Neutrophil (primary cell): ENCODE data around the gene PSD2.

ENCODE experiments used
- H3K27ac ChIP-seq: fragments of 200-600 bp; sonication (generic); 2 replicates; pipeline ENCODE4 v1.5.1; 2016; ENCODE audit warnings: mild to moderate bottlenecking, moderate library complexity
- H3K27me3 ChIP-seq: fragments of 200-600 bp; sonication (generic); 2 replicates; pipeline ENCODE4 v1.6.0; 2016; ENCODE audit warnings: mild to moderate bottlenecking
- H3K36me3 ChIP-seq: fragments of 200-600 bp; sonication (generic); 2 replicates; pipeline ENCODE4 v1.5.1; 2017
- H3K4me1 ChIP-seq, 2 experiments: fragments of 200-600 bp in 1 of 2; sonication (generic) in 1 of 2; 1 replicate in 1 of 2; 2 replicates in 1 of 2; pipeline versions ENCODE4 v1.5.1 to v1.6.1; 2013 to 2016; ENCODE audit warnings: low read depth in 1 of 2, low read length in 1 of 2, mild to moderate bottlenecking in 1 of 2, moderate library complexity in 1 of 2; ENCODE audit not compliant: control insufficient read depth in 1 of 2, insufficient read depth in 1 of 2
- H3K4me3 ChIP-seq, 2 experiments: fragments of 200-600 bp in 1 of 2; sonication (generic) in 1 of 2; 1 replicate in 1 of 2; 2 replicates in 1 of 2; pipeline ENCODE4 v1.5.1; 2013 to 2016; ENCODE audit warnings: low read depth in 1 of 2, low read length in 1 of 2, mild to moderate bottlenecking in 1 of 2, moderate library complexity in 1 of 2
- H3K9me3 ChIP-seq: fragments of 200-600 bp; sonication (generic); 2 replicates; pipeline ENCODE4 v1.5.1; 2016
- CTCF ChIP-seq: fragments of 200-600 bp; sonication (generic); IDR thresholded peaks from 2 replicates; pipeline ENCODE4 v1.5.1; 2016; ENCODE audit warnings: antibody characterized with exemption

PSD2 gene

GRCh38 chr5:139863361-139863760, 67.8 kb downstream of the PSD2 start:
- Histone ChIP-seq H3K36me3 (no peaks in the 10 kb centered on the region), H3K27me3 (peaks cover 20% of the 10 kb centered on the region), H3K9me3 (no peaks in the 10 kb centered on the region), H3K27ac (no peak overlapping the region), H3K4me1 (no peaks in the 10 kb centered on the region), H3K4me3 (no peak overlapping the region)
- TF ChIP-seq CTCF: no peak

GRCh38 chr5:139863855-139864558, 68.4 kb downstream of the PSD2 start:
- Histone ChIP-seq H3K9me3 (no peaks in the 10 kb centered on the region), H3K4me3 (no peak overlapping the region), H3K27ac (no peak overlapping the region), H3K27me3 (peaks cover 14% of the 10 kb centered on the region), H3K4me1 (no peaks in the 10 kb centered on the region), H3K36me3 (no peaks in the 10 kb centered on the region)
- TF ChIP-seq CTCF: no peak

- no peaks in the 10 kb centered on the region for H3K4me1 ChIP-seq
- no peaks in the 10 kb centered on the region for H3K9me3 ChIP-seq
- peaks cover 20% of the 10 kb centered on the region for H3K27me3 ChIP-seq
- no peaks in the 10 kb centered on the region for H3K36me3 ChIP-seq
- H3K27ac ChIP-seq: no peak overlapping the region
- no peak overlapping the region for H3K4me3 ChIP-seq
- TF ChIP-seq CTCF: no peak
These were observed 69.3 kb downstream of the PSD2 start for GRCh38 chr5:139864716-139865483.

GRCh38 chr5:139867109-139867508, 71.5 kb downstream of the PSD2 start:
- Histone ChIP-seq H3K27ac (no peak overlapping the region), H3K36me3 (no peaks in the 10 kb centered on the region), H3K4me1 (no peaks in the 10 kb centered on the region)

GRCh38 chr5:139867581-139867980, 72.0 kb downstream of the PSD2 start:
- TF ChIP-seq CTCF: no peak
- Histone ChIP-seq H3K4me3 (no peak overlapping the region), H3K9me3 (no peaks in the 10 kb centered on the region), H3K4me1 (no peaks in the 10 kb centered on the region), H3K27me3 (peaks cover 33% of the 10 kb centered on the region), H3K36me3 (no peaks in the 10 kb centered on the region), H3K27ac (no peak overlapping the region)

More at GRCh38 chr5:139867109-139867508, 71.5 kb downstream of the PSD2 start:
- Histone ChIP-seq H3K27me3 (peaks cover 28% of the 10 kb centered on the region), H3K4me3 (no peak overlapping the region), H3K9me3 (no peaks in the 10 kb centered on the region)
- TF ChIP-seq CTCF: no peak
